Measurements from ENCODE around the gene BDKRB1. TPM values are rescaled to one million over a fixed set of nuclear protein-coding genes. Genes with fewer than 3 reads are reported as not detected.

Gene BDKRB1
- total and polyA plus RNA-seq, 11 donors, result 0.08 to 1.7 (median 0.79) TPM; not detected in 7

- intact Hi-C loops (cut with DNase I), result no loop called here
- no peaks in the 10 kb centered on the region for H3K27me3 ChIP-seq
- TF ChIP-seq, protein P1, sequence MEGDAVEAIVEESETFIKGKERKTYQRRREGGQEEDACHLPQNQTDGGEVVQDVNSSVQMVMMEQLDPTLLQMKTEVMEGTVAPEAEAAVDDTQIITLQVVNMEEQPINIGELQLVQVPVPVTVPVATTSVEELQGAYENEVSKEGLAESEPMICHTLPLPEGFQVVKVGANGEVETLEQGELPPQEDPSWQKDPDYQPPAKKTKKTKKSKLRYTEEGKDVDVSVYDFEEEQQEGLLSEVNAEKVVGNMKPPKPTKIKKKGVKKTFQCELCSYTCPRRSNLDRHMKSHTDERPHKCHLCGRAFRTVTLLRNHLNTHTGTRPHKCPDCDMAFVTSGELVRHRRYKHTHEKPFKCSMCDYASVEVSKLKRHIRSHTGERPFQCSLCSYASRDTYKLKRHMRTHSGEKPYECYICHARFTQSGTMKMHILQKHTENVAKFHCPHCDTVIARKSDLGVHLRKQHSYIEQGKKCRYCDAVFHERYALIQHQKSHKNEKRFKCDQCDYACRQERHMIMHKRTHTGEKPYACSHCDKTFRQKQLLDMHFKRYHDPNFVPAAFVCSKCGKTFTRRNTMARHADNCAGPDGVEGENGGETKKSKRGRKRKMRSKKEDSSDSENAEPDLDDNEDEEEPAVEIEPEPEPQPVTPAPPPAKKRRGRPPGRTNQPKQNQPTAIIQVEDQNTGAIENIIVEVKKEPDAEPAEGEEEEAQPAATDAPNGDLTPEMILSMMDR (IDR thresholded peaks at IDR 0.05), result no peak
- WGBS, 4 donors, result 94 to 96% (median 95%) methylated on average over 9 of the region's 9 CpGs
- H3K4me1 ChIP-seq, result peaks cover 0 to 3% (median 0%) of the 10 kb centered on the region in 12 donors
- no peak overlapping the region for H3K27ac ChIP-seq
- peaks cover 0 to under 1% (median 0%) of the 10 kb centered on the region in 12 donors for H3K9me3 ChIP-seq
- DNase-seq (no peak), ATAC-seq (no peak)
- peaks cover 0 to 74% (median 49%) of the 10 kb centered on the region in 9 donors for H3K36me3 ChIP-seq
- H3K4me3 ChIP-seq, result no peak overlapping the region
Measured at GRCh38 chr14:96284008-96284407, 28.0 kb downstream of the BDKRB1 start.

DNA sequence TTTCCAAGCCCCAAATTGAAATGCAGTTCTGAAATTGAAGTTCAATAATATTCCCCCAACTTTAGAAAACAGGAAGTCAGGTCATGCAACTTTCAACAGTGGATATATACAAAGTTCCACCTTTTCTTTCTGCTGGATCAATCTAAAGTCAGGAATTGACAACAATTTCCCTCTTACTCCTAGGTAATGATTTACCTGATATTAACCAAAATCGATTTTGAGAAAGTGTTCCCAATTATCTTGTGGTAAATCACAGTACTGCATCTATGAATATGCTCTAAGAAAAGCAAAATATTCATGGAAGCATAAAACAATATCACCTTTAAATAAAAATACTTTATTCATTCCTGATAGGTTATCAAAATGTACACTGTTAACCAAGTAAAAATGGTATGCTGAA is 28.4 kb downstream of the BDKRB1 start:
- TF ChIP-seq POLR2A (IDR thresholded peaks at IDR 0.05), result no peak
- TF ChIP-seq, protein P1 (IDR thresholded peaks at IDR 0.05), result no peak
- no peak for DNase-seq
- 75 to 94% (median 86%) methylated on average over 1 of the region's 1 CpG for WGBS, 4 donors
- H3K9me3 ChIP-seq, result no peaks in the 10 kb centered on the region
- H3K36me3 ChIP-seq, result peaks cover 0 to 78% (median 53%) of the 10 kb centered on the region in 9 donors
- H3K27ac ChIP-seq, result no peak overlapping the region
- H3K4me3 ChIP-seq, result no peak overlapping the region
- H3K4me1 ChIP-seq, result peaks cover 0 to 3% (median 0%) of the 10 kb centered on the region in 12 donors
- H3K27me3 ChIP-seq, result no peaks in the 10 kb centered on the region
- no peak for ATAC-seq
- intact Hi-C loops (cut with DNase I), result no loop called here

GRCh38 chr14:96285667-96286066 is 29.7 kb downstream of the BDKRB1 start:
- ATAC-seq (peak; percentile 49 to 86 (median 65)), DNase-seq (peak in 3 of 5 donors; percentile 23 to 64 (median 36))
- Histone ChIP-seq H3K4me3 (no peak overlapping the region), H3K27ac (peak overlapping the region in 5 of 12 donors; percentile 8 to 59 (median 31)), H3K4me1 (peaks cover 0 to 3% (median 0%) of the 10 kb centered on the region in 12 donors), H3K9me3 (no peaks in the 10 kb centered on the region), H3K27me3 (no peaks in the 10 kb centered on the region), H3K36me3 (peaks cover 0 to 91% (median 66%) of the 10 kb centered on the region in 9 donors)
- 59 to 69% (median 63%) methylated on average over 17 of the region's 17 CpGs for WGBS, 4 donors
- TF ChIP-seq POLR2A (IDR thresholded peaks at IDR 0.05), result no peak
- TF ChIP-seq, protein P1 (IDR thresholded peaks at IDR 0.05), result no peak
- intact Hi-C loops (cut with DNase I), result no loop called here

DNA sequence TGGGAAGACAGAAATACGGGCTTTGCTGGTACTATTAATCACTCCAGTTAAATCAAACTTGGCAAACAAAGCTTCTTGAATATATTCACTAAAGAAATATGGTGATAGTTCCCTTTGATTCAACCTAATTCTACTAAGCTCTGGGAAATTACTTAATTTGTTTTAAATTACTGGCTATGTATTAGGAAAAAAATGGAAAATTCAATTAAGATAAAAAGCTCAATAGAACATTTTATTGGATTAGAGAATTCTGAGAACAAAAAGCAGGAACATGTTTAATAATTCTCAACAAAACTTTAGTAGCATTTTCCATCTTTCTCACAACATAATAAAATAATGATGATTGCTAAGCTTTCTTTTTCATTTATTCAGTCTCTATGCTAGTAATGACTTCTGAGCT is 30.2 kb downstream of the BDKRB1 start:
- ATAC-seq (no peak), DNase-seq (no peak)
- peak overlapping the region in 3 of 12 donors; percentile 8 to 59 (median 18) for H3K27ac ChIP-seq
- H3K27me3 ChIP-seq, result no peaks in the 10 kb centered on the region
- H3K4me3 ChIP-seq, result no peak overlapping the region
- TF ChIP-seq POLR2A (IDR thresholded peaks at IDR 0.05), result no peak
- TF ChIP-seq, protein P1 (IDR thresholded peaks at IDR 0.05), result no peak
- WGBS, 4 donors, result 96 to 97% (median 96%) methylated on average over 1 of the region's 1 CpG
- H3K36me3 ChIP-seq, result peaks cover 0 to 97% (median 71%) of the 10 kb centered on the region in 9 donors
- intact Hi-C loops (cut with DNase I), result no loop called here
- H3K9me3 ChIP-seq, result no peaks in the 10 kb centered on the region
- peaks cover 0 to 3% (median 0%) of the 10 kb centered on the region in 12 donors for H3K4me1 ChIP-seq
